KOPT-K1 (cell line): Measurements from ENCODE around the gene AKAP6.
"Not testable (repeated sequence)": the region's sequence is repeated elsewhere in the genome, so short reads cannot be mapped to it uniquely, and the experiment has no call there.

Experiments used
- H3K27ac ChIP-seq: fragments of 200-600 bp; sonication (generic); 2 replicates; pipeline ENCODE4 v1.5.1; 2016; ENCODE audit warnings: antibody characterized with exemption, mild to moderate bottlenecking, low read depth, low read length; ENCODE audit not compliant: poor library complexity, severe bottlenecking
- H3K36me3 ChIP-seq: fragments of 200-600 bp; sonication (generic); 2 replicates; pipeline ENCODE4 v1.5.1; 2017; ENCODE audit warnings: antibody characterized with exemption, mild to moderate bottlenecking, low read length, moderate library complexity; ENCODE audit not compliant: insufficient read depth
- H3K9me3 ChIP-seq: fragments of 200-600 bp; sonication (generic); 2 replicates; pipeline ENCODE4 v1.5.1; 2017; ENCODE audit warnings: antibody characterized with exemption, low read length, mild to moderate bottlenecking; ENCODE audit not compliant: insufficient read depth, poor library complexity, severe bottlenecking

The AKAP6 gene

GRCh38 chr14:32559590-32559989 lies 230.5 kb downstream of the AKAP6 start:
- Histone ChIP-seq H3K36me3 (no peaks in the 10 kb centered on the region), H3K27ac (no peak overlapping the region), H3K9me3 (no peaks in the 10 kb centered on the region)

GRCh38 chr14:32560209-32560857 lies 231.2 kb downstream of the AKAP6 start:
- H3K27ac ChIP-seq: no peak overlapping the region

DNA sequence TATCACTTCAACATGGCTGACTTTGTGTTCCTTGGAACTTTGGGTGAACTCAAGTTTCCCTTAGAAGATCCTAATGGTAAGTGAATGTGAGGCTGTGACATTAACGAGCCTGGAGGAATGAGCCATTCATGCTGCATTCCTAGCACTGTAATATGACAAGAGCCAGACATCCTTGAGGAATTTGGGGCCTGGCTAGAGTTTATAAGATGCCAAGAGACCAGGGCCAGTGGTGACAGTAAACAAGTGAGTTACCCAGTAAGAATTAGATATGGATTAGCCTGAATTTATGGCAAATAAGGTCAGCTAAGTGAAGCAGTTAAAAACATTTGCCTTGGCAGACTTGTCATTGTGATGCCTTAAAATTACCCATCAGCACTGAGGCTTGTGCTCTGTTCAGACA lies 232.4 kb downstream of the AKAP6 start:
- Histone ChIP-seq H3K36me3 (no peaks in the 10 kb centered on the region), H3K27ac (no peak overlapping the region), H3K9me3 (no peaks in the 10 kb centered on the region)

More at GRCh38 chr14:32560209-32560857, 231.2 kb downstream of the AKAP6 start:
- Histone ChIP-seq H3K9me3 (no peaks in the 10 kb centered on the region), H3K36me3 (no peaks in the 10 kb centered on the region)

DNA sequence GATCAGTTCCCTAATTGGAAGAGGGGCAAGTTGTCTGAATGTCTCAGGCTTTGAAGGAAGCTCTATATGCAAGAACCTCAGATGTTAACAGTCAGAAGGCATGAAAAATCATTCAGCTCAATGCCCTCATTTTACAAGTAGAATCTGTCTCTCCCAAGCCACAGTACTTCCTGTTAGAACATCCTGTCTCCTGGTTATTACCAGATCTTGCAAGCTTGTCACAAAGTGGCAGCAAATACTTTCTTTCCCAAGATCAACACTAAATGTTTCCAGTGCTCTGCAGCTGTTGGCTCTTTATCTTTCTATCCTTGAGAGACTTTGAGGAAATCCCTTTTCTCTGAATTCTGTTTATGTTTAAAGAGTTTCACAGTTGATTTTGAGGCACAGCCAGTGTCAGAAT lies 235.5 kb downstream of the AKAP6 start:
- Histone ChIP-seq H3K27ac (peak overlapping the region; percentile 50), H3K36me3 (no peaks in the 10 kb centered on the region), H3K9me3 (no peaks in the 10 kb centered on the region)

GRCh38 chr14:32565256-32565655 lies 236.2 kb downstream of the AKAP6 start:
- Histone ChIP-seq H3K27ac (peak overlapping the region; percentile 50), H3K9me3 (no peaks in the 10 kb centered on the region), H3K36me3 (no peaks in the 10 kb centered on the region)

DNA sequence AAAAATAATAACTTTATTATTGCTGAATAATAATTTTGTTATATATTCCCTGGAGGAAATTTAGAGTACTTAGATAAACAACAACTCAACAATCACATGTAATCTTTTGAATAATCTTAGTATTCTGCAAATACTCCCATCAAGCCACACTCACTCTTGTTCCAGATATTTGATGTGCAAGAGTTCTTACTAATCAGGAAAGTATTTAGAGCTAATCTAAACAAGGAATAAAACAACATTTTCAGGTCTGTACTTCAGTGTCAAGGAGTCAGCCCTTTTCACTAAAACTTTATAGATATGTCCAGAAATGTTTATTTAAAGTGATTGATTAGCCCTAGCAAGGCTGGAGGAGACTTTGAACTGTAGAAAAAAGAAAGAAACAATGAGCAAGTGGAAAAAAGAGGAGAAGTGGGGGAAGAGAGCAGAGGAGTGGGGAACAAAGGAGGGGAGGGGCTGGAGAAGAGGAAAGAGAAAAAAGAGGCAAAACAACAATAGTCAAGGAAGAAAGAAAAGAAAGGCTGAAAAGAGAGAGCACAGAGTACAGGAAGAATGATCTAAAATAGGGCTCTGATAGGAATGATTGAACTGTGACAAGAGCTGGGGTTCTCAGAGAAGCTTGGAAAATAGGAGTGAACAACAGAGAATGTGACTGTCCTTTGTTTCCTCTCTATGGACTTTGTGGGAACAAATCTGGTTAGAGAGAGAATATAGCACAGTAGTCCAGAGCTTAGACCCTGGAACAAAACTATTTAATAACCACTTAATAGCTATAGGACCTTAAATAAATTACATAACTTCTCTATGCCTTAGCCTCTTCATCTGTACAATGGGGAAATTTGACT lies 238.7 kb downstream of the AKAP6 start:
- Histone ChIP-seq H3K9me3 (no peaks in the 10 kb centered on the region), H3K27ac (no peak overlapping the region), H3K36me3 (no peaks in the 10 kb centered on the region)

- no peaks in the 10 kb centered on the region for H3K36me3 ChIP-seq
- H3K9me3 ChIP-seq: no peaks in the 10 kb centered on the region
- no peak overlapping the region for H3K27ac ChIP-seq
Measured at GRCh38 chr14:32571551-32571950, 242.5 kb downstream of the AKAP6 start.

DNA sequence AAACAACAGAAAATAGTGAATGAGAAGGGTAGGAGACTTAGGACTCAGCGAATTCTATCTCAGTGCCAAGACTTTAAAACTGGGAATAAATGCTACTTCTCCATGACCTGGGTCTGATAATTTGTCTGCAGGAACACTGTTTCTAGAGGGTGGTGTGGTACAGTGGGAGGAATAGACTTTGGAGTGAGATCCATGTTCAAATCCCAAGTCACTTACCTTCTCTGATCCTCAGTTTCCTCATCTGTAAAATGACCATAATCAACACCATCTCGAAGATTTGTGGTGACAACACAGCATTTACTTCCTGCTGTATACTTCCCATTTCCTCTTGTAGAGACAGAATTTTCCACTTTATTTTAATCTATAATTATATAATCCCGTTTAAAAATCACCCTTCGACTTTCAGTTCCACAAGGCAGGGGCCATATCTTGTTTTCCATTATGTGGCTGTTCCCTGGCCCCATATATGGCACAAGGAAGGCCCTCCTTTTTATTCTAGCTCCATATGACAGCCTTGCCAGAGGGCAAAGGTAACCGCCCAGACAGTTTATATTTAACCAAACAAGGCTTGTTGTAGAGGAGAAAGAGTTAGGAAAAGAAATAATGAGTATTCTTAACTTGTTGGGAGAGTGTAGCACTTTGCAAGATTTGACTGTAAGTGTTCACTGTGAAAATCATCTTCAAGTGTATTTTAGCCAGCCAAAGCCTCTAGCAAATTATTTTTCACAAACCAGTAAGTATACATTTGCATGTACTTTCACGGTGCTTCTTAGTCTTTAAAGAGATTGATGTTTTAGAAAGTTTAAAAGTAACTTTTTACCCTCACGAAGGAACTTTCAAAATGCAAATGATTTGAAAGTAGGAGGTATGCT lies 243.1 kb downstream of the AKAP6 start:
- Histone ChIP-seq H3K9me3 (no peaks in the 10 kb centered on the region), H3K27ac (no peak overlapping the region), H3K36me3 (no peaks in the 10 kb centered on the region)

DNA sequence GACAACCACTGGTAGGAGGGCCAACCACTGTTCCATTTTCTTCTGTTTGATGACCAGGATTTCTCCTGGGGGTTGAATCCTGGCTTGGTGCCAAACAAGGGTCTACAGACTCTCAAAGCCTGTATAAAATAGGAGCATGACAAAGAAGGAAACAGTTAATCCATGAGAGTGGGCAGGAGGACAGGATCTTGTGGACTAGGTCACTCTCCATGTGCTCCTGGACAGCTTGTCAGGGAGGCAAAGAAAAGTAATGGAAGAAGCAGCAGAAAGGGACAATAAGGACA lies 243.7 kb downstream of the AKAP6 start:
- Histone ChIP-seq H3K9me3 (no peaks in the 10 kb centered on the region), H3K36me3 (no peaks in the 10 kb centered on the region), H3K27ac (no peak overlapping the region)

- Histone ChIP-seq H3K9me3 (no peaks in the 10 kb centered on the region), H3K27ac (no peak overlapping the region), H3K36me3 (no peaks in the 10 kb centered on the region)
Measured at GRCh38 chr14:32574269-32574668, 245.2 kb downstream of the AKAP6 start.

DNA sequence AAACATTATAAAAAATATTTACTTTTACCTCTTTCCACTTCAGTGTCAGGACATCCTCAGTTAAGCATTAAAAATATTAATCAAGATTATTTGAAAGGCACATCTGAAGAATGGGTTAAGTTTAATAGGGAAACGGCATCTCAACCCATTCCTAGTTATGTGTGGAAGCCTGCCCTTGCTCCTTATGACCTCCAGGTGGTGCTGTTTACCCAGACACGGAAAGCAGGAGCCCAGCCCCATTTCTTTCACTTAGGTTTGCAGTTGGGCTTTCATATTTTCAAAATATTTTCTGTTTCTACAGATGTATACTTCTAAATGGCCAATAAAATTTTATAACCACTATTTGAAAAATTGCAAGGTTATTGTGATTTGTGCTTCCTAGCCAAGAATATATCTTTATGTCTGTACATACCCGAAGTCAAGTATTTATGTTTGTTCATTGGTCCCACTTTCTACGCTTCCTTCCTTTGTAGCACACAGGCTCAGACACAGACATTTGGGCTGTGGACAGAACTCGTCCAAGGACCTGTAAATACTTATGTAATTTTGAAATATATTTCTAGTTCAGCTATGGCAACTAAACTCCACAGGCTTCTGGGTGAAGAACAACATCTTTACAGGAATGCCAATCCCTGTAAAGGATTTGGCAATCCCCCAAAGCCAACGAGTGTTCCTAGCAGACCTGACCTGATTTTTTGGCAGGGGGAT lies 247.1 kb downstream of the AKAP6 start:
- Histone ChIP-seq H3K9me3 (no peaks in the 10 kb centered on the region), H3K36me3 (no peaks in the 10 kb centered on the region), H3K27ac (no peak overlapping the region)

DNA sequence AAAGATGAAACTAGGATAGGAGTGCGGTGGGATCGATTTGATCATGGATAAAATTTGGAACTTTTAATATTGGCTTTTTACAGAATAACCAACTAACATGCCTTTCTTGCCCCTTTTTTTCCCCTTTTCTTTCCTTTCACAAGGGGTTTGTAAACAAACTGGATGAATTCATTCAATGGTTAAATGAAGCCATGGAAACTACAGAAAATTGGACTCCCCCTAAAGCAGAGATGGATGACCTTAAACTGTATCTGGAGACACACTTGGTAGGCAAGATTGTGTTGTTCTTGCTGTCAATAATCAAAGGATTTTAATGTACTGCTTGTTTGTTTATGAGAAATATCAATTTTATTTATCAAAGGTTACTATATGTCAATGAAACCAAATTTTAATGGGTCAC lies 247.9 kb downstream of the AKAP6 start:
- Histone ChIP-seq H3K27ac (no peak overlapping the region), H3K9me3 (no peaks in the 10 kb centered on the region), H3K36me3 (no peaks in the 10 kb centered on the region)

- Histone ChIP-seq H3K36me3 (no peaks in the 10 kb centered on the region), H3K27ac (no peak overlapping the region), H3K9me3 (no peaks in the 10 kb centered on the region)
Measured at GRCh38 chr14:32578181-32578580, 249.1 kb downstream of the AKAP6 start.

DNA sequence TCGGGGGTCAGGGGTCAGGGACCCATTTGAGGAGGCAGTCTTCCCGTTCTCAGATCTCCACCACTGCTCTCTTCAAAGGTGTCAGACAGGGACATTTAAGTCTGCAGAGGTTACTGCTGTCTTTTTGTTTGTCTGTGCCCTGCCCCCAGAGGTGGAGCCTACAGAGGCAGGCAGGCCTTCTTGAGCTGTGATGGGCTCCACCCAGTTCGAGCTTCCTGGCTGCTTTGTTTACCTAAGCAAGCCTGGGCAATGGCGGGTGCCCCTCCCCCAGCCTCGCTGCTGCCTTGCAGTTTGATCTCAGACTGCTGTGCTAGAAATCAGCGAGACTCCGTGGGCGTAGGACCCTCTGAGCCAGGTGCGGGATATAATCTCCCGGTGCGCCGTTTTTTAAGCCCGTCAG lies 254.3 kb downstream of the AKAP6 start:
- not testable (repeated sequence) for H3K27ac ChIP-seq, H3K9me3 ChIP-seq, H3K36me3 ChIP-seq

- H3K9me3 ChIP-seq: no peaks in the 10 kb centered on the region
- H3K36me3 ChIP-seq: no peaks in the 10 kb centered on the region
- H3K27ac ChIP-seq: no peak overlapping the region
Measured at GRCh38 chr14:32584079-32584478, 255.0 kb downstream of the AKAP6 start.
